HG03571 (cell line): ENCODE results near the gene INO80.

Experiments used
- ATAC-seq: cut with Tn5 transposase; IDR thresholded peaks from one replicate; pipeline ENCODE4 v1.9.1; 2021; ENCODE audit not compliant: unreplicated experiment

INO80 gene

GRCh38 chr15:41006479-41006878 is 109.6 kb downstream of the INO80 start:
- ATAC-seq, result no peak

- ATAC-seq, result no peak
Observed at GRCh38 chr15:41004490-41004889, 111.6 kb downstream of the INO80 start.

GRCh38 chr15:41001524-41002214 is 114.4 kb downstream of the INO80 start:
- ATAC-seq, result no peak

- no peak for ATAC-seq
Observed at GRCh38 chr15:40999190-40999589, 116.9 kb downstream of the INO80 start.

GRCh38 chr15:40995656-40996055 is 120.4 kb downstream of the INO80 start:
- no peak for ATAC-seq

DNA sequence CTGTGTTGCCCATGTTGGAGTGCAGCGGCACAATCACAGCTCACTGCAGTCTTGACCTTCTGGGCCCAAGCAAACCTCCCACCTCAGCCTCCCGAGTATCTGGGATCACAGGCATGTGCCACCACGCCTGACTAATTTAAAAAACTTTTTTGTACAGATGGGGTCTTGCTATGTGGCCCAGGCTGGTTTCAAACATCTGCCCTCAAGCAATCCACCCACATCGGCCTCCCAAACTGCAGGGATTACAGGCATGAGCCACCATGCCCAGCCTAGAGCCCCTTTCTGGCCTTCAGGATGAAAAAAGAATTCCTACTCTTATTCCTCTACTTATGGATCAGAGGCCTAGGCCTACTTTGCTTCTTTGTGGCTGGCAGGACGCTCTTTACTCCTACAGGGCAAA is 123.3 kb downstream of the INO80 start:
- no peak for ATAC-seq

DNA sequence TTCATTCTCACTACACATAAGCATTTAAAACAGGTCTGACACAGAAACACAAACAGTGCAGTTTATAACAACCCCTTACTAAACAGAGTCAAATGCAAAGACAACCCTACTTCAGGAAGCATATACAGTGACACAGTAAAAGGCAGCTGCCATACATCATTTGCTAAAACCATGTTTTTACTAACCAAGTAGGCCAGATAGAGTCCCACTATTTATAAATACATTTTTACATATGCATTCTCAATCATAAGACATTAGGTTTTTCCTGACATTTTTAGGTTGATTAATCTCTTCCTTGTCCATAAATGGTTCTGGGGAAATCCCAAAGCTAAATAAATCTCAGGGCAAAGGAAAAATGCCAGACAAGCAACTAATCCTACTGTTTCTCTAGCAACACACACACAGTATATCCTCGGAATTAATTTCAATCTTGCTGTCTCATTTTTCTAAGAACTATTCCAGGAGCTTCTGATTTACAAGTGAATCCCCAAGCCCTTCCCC is 123.8 kb downstream of the INO80 start:
- ATAC-seq, result no peak

GRCh38 chr15:40991355-40991754 is 124.7 kb downstream of the INO80 start:
- ATAC-seq, result no peak

DNA sequence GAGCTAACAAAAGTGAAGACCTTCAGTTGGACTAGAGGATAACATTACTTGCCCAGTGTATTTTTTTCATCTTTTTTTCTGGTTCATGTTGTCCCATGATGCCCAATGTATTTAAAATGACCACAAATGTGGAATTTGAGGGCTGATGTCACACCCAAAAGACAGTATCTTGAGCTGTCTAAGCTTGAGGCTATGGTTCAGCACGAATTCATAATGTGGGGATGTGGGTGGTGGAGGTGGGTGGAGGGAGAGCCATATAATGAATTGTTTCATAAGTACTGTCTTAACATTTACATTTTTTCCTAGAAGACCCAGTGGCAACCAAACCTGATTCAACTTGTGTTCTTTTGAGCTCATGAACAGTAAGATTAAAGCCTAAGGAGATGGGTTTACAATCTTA is 125.3 kb downstream of the INO80 start:
- no peak for ATAC-seq

GRCh38 chr15:40990080-40990479 is 126.0 kb downstream of the INO80 start:
- ATAC-seq, result no peak

GRCh38 chr15:40988156-40988555 is 127.9 kb downstream of the INO80 start:
- no peak for ATAC-seq

DNA sequence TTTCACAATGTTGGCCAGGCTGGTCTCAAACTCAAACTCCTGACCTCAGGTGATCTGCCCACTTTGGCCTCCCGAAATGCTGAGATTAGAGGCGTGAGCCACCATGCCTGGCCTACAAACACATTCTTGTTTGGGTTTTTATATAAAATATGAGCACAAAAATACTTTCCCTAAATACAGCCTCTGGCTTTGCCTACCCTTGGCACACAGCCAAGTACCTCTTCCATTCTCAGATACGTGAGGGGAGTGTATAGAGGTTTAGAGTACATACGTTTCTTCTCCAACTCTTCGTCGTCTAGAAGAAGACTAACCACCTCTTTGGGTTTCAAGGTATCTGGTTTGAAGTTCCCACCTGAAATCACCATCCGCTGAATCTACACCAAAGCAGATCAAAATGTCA is 129.3 kb downstream of the INO80 start:
- ATAC-seq, result no peak

DNA sequence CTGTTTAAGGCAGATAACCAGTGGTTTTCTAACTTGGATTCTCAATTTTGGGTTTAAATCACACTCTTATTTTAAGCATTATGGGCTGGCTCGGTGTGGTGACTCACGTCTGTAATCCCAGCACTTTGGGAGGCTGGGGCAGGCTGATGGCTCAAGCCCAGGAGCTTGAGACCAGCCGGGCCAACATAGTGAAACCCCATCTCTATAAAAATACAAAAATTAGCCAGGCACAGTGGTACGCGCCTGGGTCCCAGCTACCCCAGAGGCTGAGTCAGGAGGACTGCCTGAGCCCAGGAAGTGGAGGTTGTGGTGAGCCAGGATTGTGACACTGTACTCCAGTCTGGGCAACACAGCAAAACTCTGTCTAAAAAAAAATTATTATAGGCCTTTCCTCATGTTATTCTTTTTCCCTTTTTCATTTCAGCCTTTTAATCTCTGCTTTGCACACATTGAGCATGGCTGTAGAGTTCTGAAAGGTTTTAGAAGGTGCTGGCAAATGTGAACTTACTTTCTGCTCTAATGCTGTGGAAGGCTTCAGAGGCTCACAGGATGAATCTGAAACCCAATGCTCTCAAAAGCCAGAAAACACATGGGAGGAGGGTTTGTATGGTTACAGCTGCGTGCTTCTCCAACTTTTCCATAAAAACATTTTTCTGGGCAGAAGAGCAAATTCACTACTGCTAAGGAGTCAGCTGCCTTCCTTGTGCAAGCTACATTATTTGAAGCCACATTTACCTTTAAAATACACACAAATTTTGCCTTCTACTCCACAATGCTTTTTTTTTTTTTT is 130.3 kb downstream of the INO80 start:
- no peak for ATAC-seq

DNA sequence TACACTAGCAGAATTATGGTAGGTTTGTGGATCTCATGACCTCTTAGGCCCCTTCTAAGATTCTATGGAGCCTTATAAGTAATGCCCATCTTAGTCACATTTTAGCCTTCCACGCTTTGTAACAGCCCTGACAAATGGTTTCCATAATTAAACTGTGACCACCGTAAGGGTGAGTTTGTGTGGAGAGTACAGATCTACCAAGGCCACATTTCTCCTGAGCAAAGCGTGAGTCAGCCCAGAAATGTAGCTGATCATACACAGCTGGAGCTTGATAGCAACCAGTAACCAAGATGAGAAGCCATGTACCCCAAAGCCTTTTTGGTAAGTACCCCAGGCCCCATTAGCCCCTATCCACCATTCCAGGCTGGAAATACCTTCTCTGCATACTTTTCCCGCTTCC is 131.1 kb downstream of the INO80 start:
- ATAC-seq, result no peak

- ATAC-seq, result no peak
Observed at GRCh38 chr15:40984406-40984805, 131.7 kb downstream of the INO80 start.

DNA sequence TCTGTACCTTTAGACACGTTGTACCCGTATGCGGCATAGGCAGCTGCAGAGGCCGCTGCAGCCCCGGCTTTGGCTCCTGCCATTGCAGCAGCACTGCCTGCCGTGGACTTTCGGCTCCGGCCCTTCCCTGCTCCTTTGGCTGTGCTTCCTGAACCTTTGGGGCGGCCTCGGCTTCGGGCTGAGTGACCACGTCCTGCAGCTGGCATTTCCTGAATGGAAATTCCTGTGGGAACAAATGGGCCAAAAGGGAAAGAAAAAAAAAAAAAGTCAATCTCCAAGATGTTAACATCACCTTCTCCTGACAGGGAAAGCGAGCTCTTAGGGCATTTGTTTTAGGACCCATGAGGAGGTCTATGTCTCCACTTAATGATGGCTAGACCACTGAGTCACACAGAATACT is 133.2 kb downstream of the INO80 start:
- ATAC-seq, result no peak

GRCh38 chr15:40981186-40981585 is 134.9 kb downstream of the INO80 start:
- no peak for ATAC-seq

- ATAC-seq, result no peak
Observed at GRCh38 chr15:40978562-40978961, 137.5 kb downstream of the INO80 start.

GRCh38 chr15:40978141-40978540 is 137.9 kb downstream of the INO80 start:
- ATAC-seq, result no peak

DNA sequence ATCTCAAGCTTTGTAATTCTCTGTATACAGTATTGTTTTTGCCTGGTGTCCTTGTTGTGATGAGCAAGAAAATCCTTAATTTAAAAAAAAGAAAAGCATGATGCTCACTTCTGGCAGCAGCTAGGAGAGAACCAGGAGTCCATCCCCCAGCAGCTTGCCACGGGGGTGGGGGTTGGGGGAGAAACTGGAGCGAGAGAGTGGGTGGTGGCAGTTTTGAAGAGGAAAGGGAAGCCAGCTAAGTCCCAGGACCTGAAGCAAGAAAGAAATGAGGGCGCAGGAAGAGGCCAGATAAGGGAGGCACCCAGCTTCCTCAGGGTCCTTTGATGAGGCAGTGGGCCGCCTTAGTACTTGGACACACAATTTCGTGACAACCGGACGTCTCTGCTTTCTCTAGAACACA is 139.3 kb downstream of the INO80 start:
- no peak for ATAC-seq

DNA sequence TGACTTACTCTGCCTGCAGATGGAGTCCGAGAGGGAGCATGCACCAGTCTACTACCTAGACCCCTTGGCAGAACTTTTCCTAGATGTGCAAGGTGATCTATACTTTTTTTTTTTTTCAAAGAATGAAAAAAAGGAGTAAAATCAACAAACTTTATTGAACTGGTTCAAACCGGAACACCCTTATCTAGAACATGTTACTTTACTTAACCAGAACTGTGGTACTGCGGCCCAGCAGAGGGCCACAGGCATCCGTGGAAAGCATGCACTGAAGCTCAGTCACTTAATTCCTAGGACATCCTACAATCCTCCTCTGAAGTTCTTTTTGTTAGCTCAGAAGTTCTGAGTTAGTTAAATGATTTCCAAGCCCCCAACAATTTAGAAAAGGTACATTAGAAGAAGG is 141.2 kb downstream of the INO80 start:
- ATAC-seq, result no peak

GRCh38 chr15:40969363-40969762 is 146.7 kb downstream of the INO80 start:
- no peak for ATAC-seq
